ENCODE data around the gene ZCCHC12. TPM values are rescaled to one million over a fixed set of nuclear protein-coding genes. Genes with fewer than 3 reads are reported as not detected.

The ZCCHC12 gene
- total RNA-seq (2021; ENCODE audit: unreplicated experiment) (0.89 TPM), Bru-seq, nascent RNA (percentile 13 among the genes with signal in this experiment), BruChase-seq, experiment 1, labeled RNA remaining after a 6-hour chase (percentile 30 among the genes with signal in this experiment), BruChase-seq, experiment 2, labeled RNA remaining after a 2-hour chase (percentile 36 among the genes with signal in this experiment)
- polyA plus RNA-seq (2012) = 0.22 and 0.30 TPM in 2 replicates
- long read RNA-seq, partial matches to known transcripts = 0 of 1 reads
- long read RNA-seq, other reads (novel, unspliced or antisense) = 1 of 1 reads

- Histone ChIP-seq H3K27me3 (ENCODE audit: insufficient read depth, low read length) (no peaks in the 10 kb centered on the region), H3K4me3 (replicated peaks in 1 of 2; ENCODE audit: low read depth in 1 of 2, low read length in 2 of 2) (peak within 1 kb of the TSS; percentile 33 to 50), H4K20me1 (ENCODE audit: insufficient read depth) (no peaks in the 10 kb centered on the region), H3K9ac (ENCODE audit: low read length) (no peak within 1 kb of the TSS), H2AFZ (ENCODE audit: low read depth, low read length, poor library complexity, severe bottlenecking) (peak within 1 kb of the TSS; percentile 68), H3K9me2 (ENCODE audit: insufficient read depth) (no peaks in the 10 kb centered on the region), H3K4me2 (ENCODE audit: low read length) (peak within 1 kb of the TSS; percentile 82), H3K4me1 (ENCODE audit: control insufficient read depth in 1 of 2, insufficient read depth in 2 of 2, low read length in 2 of 2) (peaks cover 0 to 12% of the 10 kb centered on the region in 2 experiments; a peak in 2 of 4 replicates), H3K36me3 (ENCODE audit: control insufficient read depth in 1 of 2, insufficient read depth in 2 of 2, low read length in 2 of 2) (no peaks in the 10 kb centered on the region), H3K27ac (ENCODE audit: low read depth, low read length) (no peak within 1 kb of the TSS), H3K9me3 (ENCODE audit: control insufficient read depth in 1 of 2, insufficient read depth in 1 of 2, low read depth in 1 of 2, low read length in 2 of 2) (no peaks in the 10 kb centered on the region), H3K79me2 (ENCODE audit: insufficient read depth, low read length) (no peaks in the 10 kb centered on the region)
- ATAC-seq (peak; percentile 93), DNase-seq (ENCODE audit: low read depth, low spot score) (peak; percentile 27)
- ChIA-PET CTCF (interaction anchor here (1.1 to 1.2 kb wide), 2 partner anchors 16 to 243 kb away, joined by 3 to 8 read pairs; no protein-coding TSS in a partner anchor), RAD21 (ENCODE audit: low non-redundant PET in 1 of 2, low total read pairs in 2 of 2, uncharacterized antibody in 2 of 2, unreplicated experiment in 2 of 2) (no interaction called here), POLR2A (interaction anchor here (0.5 kb wide), 1 partner anchor 177 kb away, joined by 3 read pairs; no protein-coding TSS in a partner anchor)
- intact Hi-C loops (cut with micrococcal nuclease) = no loop called here
- peak; percentile 96 for TF ChIP-seq TCF7L2 (IDR thresholded peaks at IDR 0.05; ENCODE audit: borderline replicate concordance, extremely low read depth, insufficient read depth, insufficient read length)
- no peak for TF ChIP-seq MAX (IDR thresholded peaks at IDR 0.05)
- peak; percentile 95 for TF ChIP-seq EGR1 (IDR thresholded peaks at IDR 0.05; ENCODE audit: low read depth)
- no TSS peak for BruUV-seq (replicated peaks)
These were observed at the start of gene ZCCHC12 for GRCh38 chrX:118823263-118824172. Gene ZCCHC12, plus strand, starts transcription at chrX:118823824. Its CDS starts 1,421 bp downstream, at chrX:118825245.

- Histone ChIP-seq H3K4me2 (ENCODE audit: low read length) (no peak overlapping the region), H3K27me3 (ENCODE audit: insufficient read depth, low read length) (no peaks in the 10 kb centered on the region), H3K9me3 (ENCODE audit: control insufficient read depth in 1 of 2, insufficient read depth in 1 of 2, low read depth in 1 of 2, low read length in 2 of 2) (no peaks in the 10 kb centered on the region), H3K4me3 (replicated peaks in 1 of 2; ENCODE audit: low read depth in 1 of 2, low read length in 2 of 2) (no peak overlapping the region), H3K79me2 (ENCODE audit: insufficient read depth, low read length) (no peaks in the 10 kb centered on the region), H3K27ac (ENCODE audit: low read depth, low read length) (no peak overlapping the region), H3K9ac (ENCODE audit: low read length) (no peak overlapping the region), H2AFZ (ENCODE audit: low read depth, low read length, poor library complexity, severe bottlenecking) (no peak overlapping the region), H3K4me1 (ENCODE audit: control insufficient read depth in 1 of 2, insufficient read depth in 2 of 2, low read length in 2 of 2) (no peaks in the 10 kb centered on the region), H3K9me2 (ENCODE audit: insufficient read depth) (no peaks in the 10 kb centered on the region), H4K20me1 (ENCODE audit: insufficient read depth) (no peaks in the 10 kb centered on the region), H3K36me3 (ENCODE audit: control insufficient read depth in 1 of 2, insufficient read depth in 2 of 2, low read length in 2 of 2) (no peaks in the 10 kb centered on the region)
- intact Hi-C loops (cut with micrococcal nuclease) = no loop called here
- DNase-seq (ENCODE audit: low read depth, low spot score) (no peak), ATAC-seq (no peak)
- ChIA-PET RAD21 (ENCODE audit: low non-redundant PET in 1 of 2, low total read pairs in 2 of 2, uncharacterized antibody in 2 of 2, unreplicated experiment in 2 of 2) (no interaction called here), CTCF (no interaction called here), POLR2A (no interaction called here)
- BruUV-seq (replicated peaks) = no TSS peak
- no peak for TF ChIP-seq ZFX (IDR thresholded peaks at IDR 0.05)
- TF ChIP-seq POLR2A (IDR thresholded peaks at IDR 0.05; ENCODE audit: borderline replicate concordance, extremely low read depth, insufficient read depth, insufficient read length) = no peak
- no peak for TF ChIP-seq RAD21 (IDR thresholded peaks at IDR 0.05; ENCODE audit: low read depth)
- TF ChIP-seq ZBTB33 (IDR thresholded peaks at IDR 0.05; ENCODE audit: extremely low read depth, insufficient replicate concordance, low read length) = no peak
- TF ChIP-seq SRF (IDR thresholded peaks at IDR 0.05; ENCODE audit: low read depth) = no peak
- no peak for TF ChIP-seq SIN3A (IDR thresholded peaks at IDR 0.05; ENCODE audit: low read depth)
- TF ChIP-seq EZH2phosphoT487 (IDR thresholded peaks at IDR 0.05; ENCODE audit: borderline replicate concordance) = no peak
- TF ChIP-seq TCF7L2 (IDR thresholded peaks at IDR 0.05; ENCODE audit: borderline replicate concordance, extremely low read depth, insufficient read depth, insufficient read length) = no peak
- no peak for TF ChIP-seq CTCF (IDR thresholded peaks at IDR 0.05 in 2 of 3, conservative IDR thresholded peaks at IDR 0.05 in 1 of 3; ENCODE audit: borderline replicate concordance in 1 of 3, insufficient read depth in 1 of 3, low read depth in 2 of 3, low read length in 2 of 3)
- no peak for TF ChIP-seq SP1 (IDR thresholded peaks at IDR 0.05; ENCODE audit: low read depth)
- no peak for TF ChIP-seq ELF1 (IDR thresholded peaks at IDR 0.05; ENCODE audit: borderline replicate concordance, low read depth)
- no peak for TF ChIP-seq CEBPB (IDR thresholded peaks at IDR 0.05; ENCODE audit: low read depth)
- no peak for TF ChIP-seq EGR1 (IDR thresholded peaks at IDR 0.05; ENCODE audit: low read depth)
These were observed 44.0 kb upstream of the ZCCHC12 start for GRCh38 chrX:118779581-118779980.

Measured in HCT116 (cell line).